Ishikawa (cell line): ENCODE measurements around the gene OXCT2.

Experiments used
- CEBPB ChIP-seq: IDR thresholded peaks from 2 replicates; pipeline ENCODE4 v1.6.1; 2012
- CREB1 ChIP-seq: IDR thresholded peaks from 2 replicates; pipeline ENCODE4 v1.6.1; 2012; ENCODE audit warnings: low read depth
- EGR1 ChIP-seq: IDR thresholded peaks from 2 replicates; pipeline ENCODE4 v1.6.1; 2012
- EP300 ChIP-seq: IDR thresholded peaks from 2 replicates; pipeline ENCODE4 v1.6.1; 2012; ENCODE audit warnings: borderline replicate concordance
- FOXM1 ChIP-seq: IDR thresholded peaks from 2 replicates; pipeline ENCODE4 v1.6.1; 2012; ENCODE audit warnings: low read depth, borderline replicate concordance
- NFIC ChIP-seq: IDR thresholded peaks from 2 replicates; pipeline ENCODE4 v1.6.1; 2012
- RAD21 ChIP-seq: IDR thresholded peaks from 2 replicates; pipeline ENCODE4 v1.6.1; 2012; ENCODE audit warnings: low read depth
- TAF1 ChIP-seq: IDR thresholded peaks from 2 replicates; pipeline ENCODE4 v1.6.1; 2012; ENCODE audit warnings: low read depth, mild to moderate bottlenecking
- TCF12 ChIP-seq: IDR thresholded peaks from 2 replicates; pipeline ENCODE4 v1.6.1; 2012; ENCODE audit warnings: low read depth
- TEAD4 ChIP-seq: IDR thresholded peaks from 2 replicates; pipeline ENCODE4 v1.6.1; 2012
- YY1 ChIP-seq: IDR thresholded peaks from 2 replicates; pipeline ENCODE4 v1.6.1; 2012; ENCODE audit warnings: low read depth
- ZBTB7A ChIP-seq: IDR thresholded peaks from 2 replicates; pipeline ENCODE4 v1.6.1; 2012; ENCODE audit warnings: low read depth
- TF ChIP-seq, protein P1 (sequence below): IDR thresholded peaks from 2 replicates; pipeline ENCODE4 v1.6.1; 2012; ENCODE audit warnings: low read depth, mild to moderate bottlenecking
- TF ChIP-seq, protein P2 (sequence below): IDR thresholded peaks from 2 replicates; pipeline ENCODE4 v1.6.1; 2012
- TF ChIP-seq, protein P3 (sequence below): IDR thresholded peaks from 2 replicates; pipeline ENCODE4 v1.6.1; 2012

Gene OXCT2

DNA sequence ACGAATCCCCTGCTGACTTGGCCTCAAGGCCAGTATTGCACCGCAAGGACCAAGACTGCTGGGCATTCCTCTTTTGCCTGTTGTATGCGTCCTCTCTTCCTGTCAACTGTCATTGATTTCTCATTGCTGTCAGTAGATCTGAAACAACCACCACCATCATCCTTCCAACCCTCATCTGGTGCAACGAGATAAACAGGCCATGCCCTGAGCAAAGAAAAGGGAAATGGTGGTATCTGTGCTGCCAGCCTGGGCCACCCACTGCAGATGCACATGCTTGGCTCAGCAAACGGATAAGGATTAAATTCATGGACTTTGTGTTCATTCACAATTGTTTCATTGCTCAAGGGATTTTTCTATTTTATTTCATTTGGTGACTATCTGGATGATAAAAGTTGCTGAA is 13.6 kb downstream of the OXCT2 start:
- TF ChIP-seq ZBTB7A (no peak), TAF1 (no peak), RAD21 (no peak), CEBPB (no peak), NFIC (no peak), YY1 (no peak), EGR1 (no peak), FOXM1 (no peak), TEAD4 (no peak), TCF12 (no peak)
- TF ChIP-seq, protein P1, sequence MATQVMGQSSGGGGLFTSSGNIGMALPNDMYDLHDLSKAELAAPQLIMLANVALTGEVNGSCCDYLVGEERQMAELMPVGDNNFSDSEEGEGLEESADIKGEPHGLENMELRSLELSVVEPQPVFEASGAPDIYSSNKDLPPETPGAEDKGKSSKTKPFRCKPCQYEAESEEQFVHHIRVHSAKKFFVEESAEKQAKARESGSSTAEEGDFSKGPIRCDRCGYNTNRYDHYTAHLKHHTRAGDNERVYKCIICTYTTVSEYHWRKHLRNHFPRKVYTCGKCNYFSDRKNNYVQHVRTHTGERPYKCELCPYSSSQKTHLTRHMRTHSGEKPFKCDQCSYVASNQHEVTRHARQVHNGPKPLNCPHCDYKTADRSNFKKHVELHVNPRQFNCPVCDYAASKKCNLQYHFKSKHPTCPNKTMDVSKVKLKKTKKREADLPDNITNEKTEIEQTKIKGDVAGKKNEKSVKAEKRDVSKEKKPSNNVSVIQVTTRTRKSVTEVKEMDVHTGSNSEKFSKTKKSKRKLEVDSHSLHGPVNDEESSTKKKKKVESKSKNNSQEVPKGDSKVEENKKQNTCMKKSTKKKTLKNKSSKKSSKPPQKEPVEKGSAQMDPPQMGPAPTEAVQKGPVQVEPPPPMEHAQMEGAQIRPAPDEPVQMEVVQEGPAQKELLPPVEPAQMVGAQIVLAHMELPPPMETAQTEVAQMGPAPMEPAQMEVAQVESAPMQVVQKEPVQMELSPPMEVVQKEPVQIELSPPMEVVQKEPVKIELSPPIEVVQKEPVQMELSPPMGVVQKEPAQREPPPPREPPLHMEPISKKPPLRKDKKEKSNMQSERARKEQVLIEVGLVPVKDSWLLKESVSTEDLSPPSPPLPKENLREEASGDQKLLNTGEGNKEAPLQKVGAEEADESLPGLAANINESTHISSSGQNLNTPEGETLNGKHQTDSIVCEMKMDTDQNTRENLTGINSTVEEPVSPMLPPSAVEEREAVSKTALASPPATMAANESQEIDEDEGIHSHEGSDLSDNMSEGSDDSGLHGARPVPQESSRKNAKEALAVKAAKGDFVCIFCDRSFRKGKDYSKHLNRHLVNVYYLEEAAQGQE = no peak
- TF ChIP-seq, protein P2, sequence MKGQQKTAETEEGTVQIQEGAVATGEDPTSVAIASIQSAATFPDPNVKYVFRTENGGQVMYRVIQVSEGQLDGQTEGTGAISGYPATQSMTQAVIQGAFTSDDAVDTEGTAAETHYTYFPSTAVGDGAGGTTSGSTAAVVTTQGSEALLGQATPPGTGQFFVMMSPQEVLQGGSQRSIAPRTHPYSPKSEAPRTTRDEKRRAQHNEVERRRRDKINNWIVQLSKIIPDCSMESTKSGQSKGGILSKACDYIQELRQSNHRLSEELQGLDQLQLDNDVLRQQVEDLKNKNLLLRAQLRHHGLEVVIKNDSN = no peak
- TF ChIP-seq, protein P3, sequence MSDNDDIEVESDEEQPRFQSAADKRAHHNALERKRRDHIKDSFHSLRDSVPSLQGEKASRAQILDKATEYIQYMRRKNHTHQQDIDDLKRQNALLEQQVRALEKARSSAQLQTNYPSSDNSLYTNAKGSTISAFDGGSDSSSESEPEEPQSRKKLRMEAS = no peak

DNA sequence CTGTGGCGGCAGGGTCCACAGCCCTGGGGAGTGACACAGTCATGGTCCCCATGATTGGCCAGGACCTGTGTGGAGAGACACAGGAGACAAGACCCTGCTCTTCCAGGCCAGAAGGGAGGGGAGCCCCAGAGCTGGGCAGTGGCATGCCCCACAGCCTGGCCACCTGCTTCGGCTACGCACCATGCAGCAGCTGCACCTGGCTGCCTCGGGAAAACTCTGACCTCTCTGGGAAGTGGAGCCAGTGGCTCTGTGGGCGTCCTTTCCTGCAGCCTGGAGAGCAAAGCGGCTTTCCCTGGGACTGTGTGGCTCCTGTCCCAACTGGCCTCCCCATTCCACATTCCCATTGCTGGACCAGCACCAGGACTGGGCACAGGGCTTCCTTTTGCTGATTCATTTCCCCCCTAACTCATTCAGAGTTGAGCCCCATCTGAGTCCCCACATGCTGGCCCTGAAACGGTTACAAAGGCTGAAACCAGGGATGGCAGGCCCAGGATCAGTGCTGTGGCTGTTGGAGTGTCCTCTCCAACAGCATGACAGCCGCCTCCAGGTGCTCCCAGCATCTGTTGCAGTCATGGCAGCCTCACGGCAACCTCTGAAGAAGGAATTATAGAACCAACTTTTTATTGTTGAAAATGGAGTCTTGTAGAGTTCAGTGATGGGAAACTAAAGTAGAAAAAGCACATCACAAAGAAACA is 15.0 kb downstream of the OXCT2 start:
- TF ChIP-seq TAF1 (no peak), CEBPB (no peak)

DNA sequence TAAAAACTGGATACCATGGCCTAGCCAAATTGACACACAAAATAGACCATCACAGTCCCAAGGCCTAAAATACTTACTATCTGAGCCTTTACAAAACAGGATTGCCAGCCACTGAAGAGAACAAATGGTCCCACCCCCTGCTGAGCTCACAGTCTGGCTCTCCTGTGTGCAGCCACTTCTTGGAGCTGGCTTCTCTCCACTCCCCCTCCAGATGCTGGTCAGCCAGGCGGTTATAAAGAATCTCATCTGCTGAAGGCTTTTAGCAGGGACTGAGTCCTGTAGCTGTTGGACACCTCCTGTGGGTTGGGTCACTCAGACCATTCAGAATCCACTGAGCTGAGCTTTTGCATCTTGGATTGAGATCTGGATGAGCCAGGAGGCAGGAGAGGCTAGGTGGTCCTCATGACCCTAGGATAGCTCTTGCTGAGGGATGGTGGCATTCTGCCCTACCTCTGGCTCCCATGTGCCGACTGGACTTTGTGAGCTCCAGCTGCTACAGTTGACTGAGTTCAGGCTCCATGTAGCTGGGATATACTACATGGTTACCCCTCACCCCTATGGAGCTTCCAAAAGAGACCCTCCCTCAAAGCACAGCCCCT is 16.1 kb downstream of the OXCT2 start:
- TF ChIP-seq NFIC = no peak
- TF ChIP-seq TEAD4 = no peak
- no peak for TF ChIP-seq YY1
- TF ChIP-seq RAD21 = no peak
- TF ChIP-seq TAF1 = no peak
- no peak for TF ChIP-seq EP300
- no peak for TF ChIP-seq ZBTB7A
- TF ChIP-seq FOXM1 = no peak
- TF ChIP-seq, protein P2 = no peak
- TF ChIP-seq EGR1 = no peak
- no peak for TF ChIP-seq TCF12
- TF ChIP-seq, protein P3 = no peak
- TF ChIP-seq CEBPB = no peak
- TF ChIP-seq CREB1 = no peak
- TF ChIP-seq, protein P1 = no peak

DNA sequence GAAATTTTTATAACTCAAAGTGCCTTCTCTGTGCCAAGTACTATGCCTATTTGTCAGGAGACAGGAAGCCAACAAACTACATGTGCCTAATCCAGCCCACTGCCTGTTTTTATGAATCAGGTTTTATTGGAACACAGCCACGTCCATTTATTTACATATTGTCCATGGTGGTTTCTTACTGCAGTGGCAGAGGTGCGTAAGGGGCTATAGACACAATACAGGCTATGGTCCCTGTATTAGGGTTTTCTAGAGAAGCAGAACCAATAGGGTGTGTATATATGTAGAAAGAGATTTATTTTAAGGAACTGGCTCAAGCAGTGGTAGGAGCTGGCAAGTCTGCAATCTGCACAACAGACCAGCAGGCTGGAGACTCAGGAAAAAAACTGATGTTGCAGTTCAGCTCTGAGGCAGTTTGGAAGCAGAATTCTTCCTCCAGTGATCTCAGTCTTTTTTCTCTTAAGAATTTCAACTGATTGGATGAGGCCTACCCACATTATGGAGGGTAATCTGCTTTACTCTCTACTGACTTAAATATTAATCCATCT is 17.1 kb downstream of the OXCT2 start:
- no peak for TF ChIP-seq TAF1
- no peak for TF ChIP-seq TCF12

DNA sequence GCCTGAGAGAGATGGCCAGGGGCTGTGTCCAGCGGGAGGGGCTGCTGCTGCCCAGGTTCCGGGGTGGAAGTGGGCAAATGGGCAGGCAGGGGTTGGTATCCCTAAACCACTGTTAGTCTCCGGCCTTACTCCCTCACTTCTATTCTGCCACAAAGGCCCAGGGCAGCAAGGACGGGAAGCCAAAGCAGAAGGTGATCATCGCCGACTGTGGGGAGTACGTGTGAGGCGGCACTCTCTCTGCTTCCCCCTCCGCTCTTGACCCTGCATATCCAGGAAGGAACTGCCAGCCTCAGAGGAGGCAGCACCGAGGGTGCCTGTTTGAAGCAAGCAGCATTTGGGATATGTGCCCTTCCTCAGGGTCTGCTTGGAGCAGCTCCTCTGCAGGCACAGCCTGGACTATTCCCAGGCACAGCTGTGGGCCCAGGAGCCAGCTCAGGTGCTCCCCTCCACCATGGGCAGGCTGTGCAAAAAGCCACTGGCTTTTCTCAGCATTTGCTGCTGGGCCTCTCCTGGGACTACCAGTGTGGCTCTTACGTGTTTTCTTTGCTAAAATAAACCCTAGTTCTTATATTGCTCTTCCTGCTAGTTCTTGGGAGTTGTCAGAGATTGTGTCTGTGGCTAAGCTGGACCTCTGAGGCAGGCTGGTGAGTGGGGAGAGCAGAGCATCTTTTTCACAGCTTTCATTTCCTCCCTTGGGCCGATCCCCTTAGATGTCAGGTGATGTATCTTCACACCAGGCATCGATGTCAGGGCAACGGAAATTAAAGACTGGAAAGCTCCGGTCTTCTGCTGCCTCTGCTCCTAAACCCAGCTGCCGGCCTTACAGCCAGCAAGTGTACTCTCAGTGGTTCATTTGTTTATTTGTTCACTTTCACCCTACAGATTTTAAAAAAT is 17.8 kb downstream of the OXCT2 start:
- TF ChIP-seq ZBTB7A (no peak), TAF1 (no peak), TCF12 (no peak)
- TF ChIP-seq, protein P2 = no peak
